ENCODE data around the gene QSOX1. TPM values are rescaled to one million over a fixed set of nuclear protein-coding genes. Genes with fewer than 3 reads are reported as not detected.

QSOX1 gene
- total RNA-seq, 1 donor from 2014 or later: 46.3 TPM

DNA sequence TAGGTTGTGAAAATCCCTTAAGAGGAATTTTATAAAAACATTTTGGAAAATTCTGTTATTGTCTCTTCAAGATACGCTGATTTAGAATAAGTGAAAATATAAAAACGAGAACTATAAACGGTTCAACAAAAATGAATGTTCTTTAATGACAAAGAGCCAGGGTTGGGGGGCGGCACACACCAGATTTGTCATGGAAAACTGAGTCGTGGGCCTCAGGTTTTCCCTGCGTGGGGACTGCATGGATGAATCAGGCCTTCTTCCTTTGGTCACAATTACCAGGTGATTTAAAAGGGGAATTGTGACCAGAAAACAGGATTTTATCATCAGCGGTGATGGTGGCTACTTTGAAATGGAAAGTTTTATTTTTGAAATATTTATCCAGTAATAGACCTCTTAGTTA is 84.0 kb downstream of the QSOX1 start:
- intact Hi-C loops (cut with DNase I): no loop called here
- ATAC-seq (no peak), DNase-seq (ENCODE audit: low spot score) (no peak)

DNA sequence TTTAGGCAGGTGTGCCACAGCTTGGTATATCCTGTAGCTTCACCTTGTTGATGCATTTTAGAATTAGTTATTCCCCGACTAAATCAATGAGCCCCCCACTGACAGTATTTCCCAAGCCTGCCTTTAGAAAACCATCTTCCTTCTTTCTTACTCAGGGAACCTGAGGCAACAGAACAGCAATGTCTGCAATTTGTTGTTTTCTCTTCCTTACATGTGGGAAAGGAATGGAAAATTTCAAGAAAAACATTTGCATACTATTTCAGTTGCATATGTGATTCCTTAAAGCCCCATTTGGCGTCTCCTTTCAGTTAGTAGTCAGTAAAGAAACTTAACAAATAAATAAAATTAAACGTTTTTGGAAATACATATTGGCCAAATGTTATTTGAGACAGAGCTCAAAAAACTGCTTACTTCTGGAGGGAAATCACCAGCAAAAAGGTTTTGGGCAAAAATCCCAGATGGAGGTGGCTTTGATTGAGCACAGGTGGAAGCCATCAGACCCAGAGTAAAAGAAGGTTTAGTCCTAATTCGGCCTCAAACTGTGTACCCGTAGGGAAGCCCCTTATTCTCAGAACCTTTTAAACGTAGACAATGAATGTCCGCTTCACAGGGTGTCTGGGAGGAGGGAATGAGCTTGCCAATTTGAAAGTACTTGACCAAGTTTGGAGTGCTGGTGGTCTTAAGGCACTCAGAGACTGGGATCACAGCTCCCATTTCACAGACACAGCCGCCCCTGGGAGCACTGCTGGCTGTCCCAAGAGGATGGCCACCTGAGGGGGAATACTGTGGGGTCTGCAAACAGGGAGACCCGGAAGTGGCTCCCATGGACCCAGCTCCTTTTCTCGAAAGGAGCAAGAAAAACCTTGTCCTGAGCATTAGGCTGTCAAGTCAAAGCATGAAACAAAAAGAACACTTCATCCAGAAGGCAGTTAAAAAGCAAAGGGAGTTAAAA is 84.8 kb downstream of the QSOX1 start:
- intact Hi-C loops (cut with DNase I): no loop called here
- no peak for ATAC-seq
- DNase-seq (ENCODE audit: low spot score): no peak

DNA sequence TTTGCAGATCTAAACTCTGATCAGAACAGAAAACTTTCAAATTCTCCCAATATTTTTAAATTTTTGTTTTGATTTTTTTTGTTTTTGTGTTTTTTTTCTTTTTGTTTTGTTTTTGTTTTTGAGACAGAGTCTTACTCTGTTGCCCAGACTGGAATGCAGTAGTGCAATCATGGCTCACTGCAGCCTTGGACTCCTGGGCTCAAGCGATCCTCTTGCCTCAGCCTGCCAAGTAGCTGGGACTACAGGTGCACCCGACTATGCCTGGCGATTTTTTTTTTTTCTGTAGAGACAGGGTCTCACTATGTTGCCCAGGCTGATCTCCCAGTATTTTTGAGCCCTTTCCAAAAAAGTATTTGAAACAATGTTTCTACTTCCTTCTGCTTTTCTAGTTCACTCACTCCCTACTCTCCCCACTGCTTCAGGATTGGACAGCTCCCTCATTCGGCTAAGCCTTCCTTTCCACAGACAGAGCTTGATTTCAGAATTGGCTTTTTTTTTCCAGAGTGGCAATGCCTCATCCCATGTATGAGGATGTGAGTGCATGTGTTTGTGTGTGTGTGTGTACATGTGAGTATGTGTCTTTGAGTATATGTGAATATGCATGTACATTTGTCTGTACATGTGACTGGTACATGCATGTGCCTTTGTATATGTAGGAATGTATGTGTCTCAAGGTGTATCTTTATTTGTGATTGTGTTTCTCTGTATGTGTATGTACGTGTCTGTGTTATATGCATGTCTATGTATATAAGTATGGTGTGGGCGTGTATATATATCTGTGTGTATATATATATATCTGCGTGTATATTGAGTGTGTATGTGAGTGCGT is 87.3 kb downstream of the QSOX1 start:
- DNase-seq (ENCODE audit: low spot score): no peak
- intact Hi-C loops (cut with DNase I): no loop called here
- ATAC-seq: no peak

DNA sequence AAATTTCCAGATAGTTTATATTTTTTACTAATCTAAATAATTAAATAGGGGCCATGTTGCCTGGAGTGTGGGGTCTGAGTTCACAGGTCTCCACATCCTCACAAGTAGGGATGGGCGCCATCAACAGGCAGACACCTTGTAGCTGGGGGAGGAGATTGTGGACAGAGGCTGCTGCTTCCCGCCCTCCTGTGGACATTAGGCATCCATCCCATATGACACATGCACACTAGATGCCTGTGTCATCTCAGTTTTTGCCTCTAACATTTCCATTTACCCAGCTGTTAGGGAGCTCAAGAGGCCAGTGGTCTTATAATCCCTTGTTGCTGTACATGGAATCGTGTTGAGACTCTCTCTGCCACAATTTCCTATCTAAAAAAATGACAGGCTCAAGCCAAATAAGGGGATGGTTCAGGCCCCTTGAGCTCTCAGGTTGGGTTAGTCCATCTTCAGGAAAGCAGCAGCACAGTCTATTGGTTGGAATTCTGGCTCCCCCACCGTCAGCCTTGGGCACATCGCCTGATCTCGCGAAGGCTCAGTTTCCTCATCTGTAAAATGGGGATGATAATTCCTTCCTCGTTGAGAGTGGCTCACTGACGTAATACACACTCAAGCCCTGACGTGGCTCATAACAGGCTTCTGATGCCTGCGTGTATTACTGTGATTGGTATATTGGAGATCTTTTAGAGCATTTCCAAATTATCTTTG is 89.0 kb downstream of the QSOX1 start:
- intact Hi-C loops (cut with DNase I): no loop called here
- DNase-seq (ENCODE audit: low spot score): no peak

DNA sequence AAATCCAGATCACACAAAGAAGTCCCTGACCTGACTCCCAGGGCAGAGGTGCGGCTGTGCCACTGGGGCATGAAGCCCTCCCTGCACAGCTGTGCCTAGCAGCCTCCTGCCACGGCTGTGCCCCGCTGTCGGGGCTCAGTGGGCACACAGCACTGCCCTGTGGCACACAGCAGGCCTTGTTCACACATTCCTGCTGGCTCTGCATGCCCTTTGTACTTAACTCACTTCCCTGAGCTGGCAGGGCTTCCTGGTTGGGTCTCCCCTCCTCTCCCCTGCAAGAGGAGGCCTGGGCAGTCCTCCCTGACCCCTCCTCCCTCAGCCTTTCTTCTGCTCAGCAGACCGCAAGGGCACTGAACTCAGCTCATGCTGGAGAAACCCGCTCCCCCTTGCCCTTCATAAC is 90.2 kb downstream of the QSOX1 start:
- no peak for DNase-seq (ENCODE audit: low spot score)
- intact Hi-C loops (cut with DNase I): no loop called here
- ATAC-seq: no peak

More for the DNA sequence above, 89.0 kb downstream of the QSOX1 start:
- ATAC-seq: no peak

DNA sequence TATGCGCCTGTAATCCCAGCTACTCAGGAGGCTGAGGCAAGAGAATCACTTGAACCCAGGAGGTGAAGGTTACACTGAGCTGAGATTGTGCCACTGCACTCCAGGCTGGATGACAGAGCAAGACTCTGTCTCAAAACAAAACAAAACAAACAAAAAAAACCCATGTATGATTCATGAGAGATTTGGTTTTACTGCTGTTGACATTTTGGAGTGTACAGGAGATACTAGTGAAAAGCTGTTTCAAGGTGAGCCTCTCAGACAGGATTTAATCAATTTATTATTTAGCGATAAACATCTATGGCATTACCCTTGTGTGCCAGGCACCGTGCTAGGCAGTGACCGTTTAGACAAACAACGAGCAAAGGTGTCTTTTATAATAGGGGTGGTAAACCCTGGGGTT is 91.9 kb downstream of the QSOX1 start:
- no peak for DNase-seq (ENCODE audit: low spot score)
- intact Hi-C loops (cut with DNase I): no loop called here
- no peak for ATAC-seq

DNA sequence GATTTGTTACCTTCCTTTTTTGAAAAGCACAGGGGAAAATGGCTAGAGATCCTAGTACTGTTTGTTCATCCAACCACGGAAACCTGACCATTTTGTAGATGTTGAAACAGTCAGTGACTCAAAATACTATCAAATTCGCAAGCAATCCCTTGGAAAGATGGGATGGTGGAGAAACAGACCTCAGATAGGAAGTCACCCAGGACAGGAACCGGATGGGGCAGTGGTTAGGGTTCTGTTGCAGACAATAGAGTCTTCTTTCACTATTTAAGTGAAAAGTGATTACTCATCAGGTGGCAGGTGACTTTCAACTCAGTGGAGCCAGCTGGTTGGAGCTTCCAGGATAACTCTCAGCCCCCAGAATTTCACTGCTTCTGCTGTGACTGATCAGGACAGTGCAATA is 92.4 kb downstream of the QSOX1 start:
- intact Hi-C loops (cut with DNase I): no loop called here
- ATAC-seq (no peak), DNase-seq (ENCODE audit: low spot score) (no peak)

DNA sequence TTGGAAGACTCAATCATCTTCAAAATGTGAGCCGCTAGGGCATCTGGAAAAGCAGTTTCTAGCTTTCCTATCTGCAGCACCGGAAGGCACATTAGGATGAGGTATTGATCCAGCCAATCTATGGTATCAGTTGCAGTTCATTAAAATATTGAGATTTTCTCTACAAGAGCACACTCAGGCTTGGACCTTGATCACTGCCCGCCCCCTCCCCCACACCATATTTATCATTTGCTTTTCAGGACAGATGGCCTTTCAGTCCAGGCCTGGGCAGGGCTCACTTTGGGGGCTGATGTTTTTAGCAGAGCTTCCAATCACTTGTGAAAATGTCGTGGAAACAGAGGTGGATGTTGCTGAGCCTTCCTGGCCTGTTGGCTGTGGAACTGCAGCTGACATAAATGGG is 92.9 kb downstream of the QSOX1 start:
- intact Hi-C loops (cut with DNase I): no loop called here
- DNase-seq (ENCODE audit: low spot score) (no peak), ATAC-seq (no peak)

DNA sequence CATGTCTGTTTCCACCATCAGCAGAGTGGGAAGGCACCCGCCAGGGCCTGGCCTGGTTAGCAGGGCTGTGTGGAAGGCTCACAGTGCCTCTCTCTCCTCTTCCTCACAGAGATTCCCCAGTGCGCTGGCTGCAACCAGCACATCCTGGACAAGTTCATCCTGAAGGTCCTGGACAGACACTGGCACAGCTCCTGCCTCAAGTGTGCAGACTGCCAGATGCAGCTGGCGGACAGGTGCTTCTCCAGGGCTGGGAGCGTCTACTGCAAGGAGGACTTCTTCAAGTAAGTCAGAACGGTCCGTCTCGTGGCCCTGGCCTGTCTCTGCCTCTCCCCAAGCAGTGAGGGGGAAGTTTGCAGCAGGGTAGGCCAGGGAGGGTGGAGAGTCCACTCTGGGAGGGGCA is 93.5 kb downstream of the QSOX1 start:
- intact Hi-C loops (cut with DNase I): no loop called here
- ATAC-seq: no peak

DNA sequence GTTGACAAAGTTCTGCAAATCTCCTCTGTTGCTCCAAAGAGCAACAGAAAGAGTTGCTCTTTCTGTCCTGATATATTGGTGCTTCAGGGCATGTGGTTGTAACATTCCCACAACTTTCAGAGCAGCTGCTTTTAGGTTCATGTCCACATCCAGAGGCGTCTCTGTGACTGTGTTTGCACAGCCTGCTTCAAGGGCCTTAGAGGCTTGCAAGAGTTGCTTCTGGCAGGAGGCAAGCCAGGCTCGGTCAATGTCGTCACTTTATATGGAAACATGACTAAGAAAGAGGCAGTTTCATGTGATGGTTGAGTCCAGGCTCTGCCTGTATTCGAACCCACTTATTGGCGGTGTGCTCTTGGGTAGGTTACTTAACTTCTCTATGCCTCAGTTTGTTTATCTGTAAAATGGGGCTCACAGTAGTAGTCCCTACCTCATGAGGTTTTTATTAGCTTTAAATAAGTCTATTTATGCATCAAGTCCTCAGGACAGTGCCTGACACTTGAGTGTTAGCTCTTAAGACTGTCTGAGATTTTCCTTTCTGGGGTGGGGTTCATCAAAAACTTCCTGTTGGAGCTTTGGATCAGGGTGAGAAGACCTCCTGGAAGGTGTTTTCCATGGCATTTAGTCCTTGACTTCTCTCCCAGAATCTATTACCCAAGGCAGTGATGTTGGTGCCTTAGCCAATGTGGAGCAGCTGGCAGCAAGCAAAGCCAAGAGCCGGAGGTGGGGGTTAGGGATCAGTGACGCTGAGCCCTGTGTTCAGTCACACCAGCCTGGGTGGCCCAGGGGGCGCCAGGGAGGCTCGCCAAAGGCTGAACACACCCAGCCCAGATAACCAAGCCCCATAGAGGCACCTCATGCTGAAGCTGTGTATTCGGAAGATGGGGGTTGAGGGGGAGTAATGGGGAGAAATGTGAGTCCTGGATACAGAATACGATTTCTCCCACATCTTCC is 94.3 kb downstream of the QSOX1 start:
- intact Hi-C loops (cut with DNase I): no loop called here
- ATAC-seq: no peak
- no peak for DNase-seq (ENCODE audit: low spot score)

More for the DNA sequence above, 93.5 kb downstream of the QSOX1 start:
- no peak for DNase-seq (ENCODE audit: low spot score)

DNA sequence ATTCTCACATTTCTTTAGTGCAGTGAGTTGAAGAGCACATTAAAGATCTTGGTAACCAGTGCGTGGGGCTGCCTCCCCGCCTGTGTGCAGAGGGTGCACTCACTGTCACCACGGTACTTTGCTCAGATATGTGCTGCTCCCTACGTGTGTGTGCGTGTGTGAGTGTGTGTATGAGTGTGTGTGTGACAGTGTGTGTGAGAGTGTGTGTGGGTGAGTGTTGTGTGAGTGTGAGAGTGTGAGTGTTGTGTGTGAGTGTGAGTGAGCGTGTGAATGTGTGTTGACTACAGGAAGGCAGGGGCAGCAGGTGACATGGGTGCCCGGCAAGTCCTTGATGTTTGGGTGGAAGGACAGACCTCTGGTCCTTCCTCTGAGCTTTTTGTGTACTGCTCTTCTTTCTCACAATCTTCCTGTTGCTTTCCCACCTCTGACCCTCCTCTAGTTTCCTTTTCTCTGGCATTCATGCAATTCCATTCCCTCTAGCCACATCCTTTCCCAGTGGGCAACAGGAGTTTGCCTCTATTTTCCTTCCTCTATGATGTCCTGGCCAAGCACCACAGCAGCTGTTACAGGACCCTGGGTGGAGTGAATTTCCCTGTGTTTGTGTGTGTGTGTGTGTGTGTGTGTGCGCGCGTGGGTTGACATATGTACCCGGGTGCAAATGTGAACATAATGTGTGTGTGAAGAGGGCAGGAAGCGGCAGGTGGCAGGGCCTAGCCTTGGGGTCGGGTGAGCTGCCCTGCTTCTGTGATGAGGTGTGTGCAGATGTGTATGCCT is 95.2 kb downstream of the QSOX1 start:
- DNase-seq (ENCODE audit: low spot score) (no peak), ATAC-seq (no peak)
- intact Hi-C loops (cut with DNase I): no loop called here

DNA sequence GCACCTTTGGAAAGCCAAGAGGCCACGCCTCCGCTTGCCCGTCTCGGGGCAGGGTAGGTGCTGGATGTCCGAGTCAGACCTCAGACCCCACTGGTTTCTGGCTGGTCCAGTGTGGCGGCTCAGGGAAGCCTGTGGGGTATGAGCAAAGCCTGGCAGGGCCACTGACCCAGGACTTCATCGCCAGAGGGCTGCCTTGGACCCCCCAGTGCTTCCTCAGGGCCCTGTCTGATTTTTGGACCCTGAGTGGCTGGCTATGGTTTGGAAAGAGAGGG is 95.8 kb downstream of the QSOX1 start:
- no peak for ATAC-seq
- intact Hi-C loops (cut with DNase I): no loop called here
- DNase-seq (ENCODE audit: low spot score): no peak

DNA sequence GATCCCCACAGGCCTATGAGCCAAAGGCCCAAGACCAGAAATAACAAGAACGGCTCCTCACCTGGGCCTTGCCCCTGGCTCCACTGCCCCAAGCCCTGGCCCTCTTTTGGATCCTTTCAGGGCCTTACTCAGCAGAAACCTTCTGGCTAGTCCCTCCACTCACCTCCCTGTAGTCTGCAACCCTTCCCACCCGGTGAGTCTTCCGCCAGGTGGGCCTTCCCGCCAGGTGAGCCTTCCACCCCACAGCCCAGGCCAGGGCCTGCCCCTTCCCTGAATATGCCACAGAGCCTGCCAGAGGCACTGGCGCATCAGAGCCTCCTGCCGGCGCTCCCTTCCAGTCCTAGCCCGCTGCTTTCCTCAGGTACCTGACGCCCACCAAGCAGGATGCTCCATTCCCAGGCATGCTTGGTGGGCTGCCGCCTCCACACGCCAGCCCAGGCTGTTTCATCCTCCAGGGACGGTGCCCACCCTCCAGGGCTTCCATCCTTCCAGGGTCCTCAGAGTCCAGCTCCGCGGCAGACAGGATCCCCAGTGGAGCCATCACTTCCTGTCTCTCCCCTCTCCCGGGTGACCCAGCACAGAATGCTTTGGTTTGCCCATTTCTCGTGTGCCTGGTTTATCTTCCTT is 96.3 kb downstream of the QSOX1 start:
- intact Hi-C loops (cut with DNase I): no loop called here
- DNase-seq (ENCODE audit: low spot score) (no peak), ATAC-seq (no peak)

DNA sequence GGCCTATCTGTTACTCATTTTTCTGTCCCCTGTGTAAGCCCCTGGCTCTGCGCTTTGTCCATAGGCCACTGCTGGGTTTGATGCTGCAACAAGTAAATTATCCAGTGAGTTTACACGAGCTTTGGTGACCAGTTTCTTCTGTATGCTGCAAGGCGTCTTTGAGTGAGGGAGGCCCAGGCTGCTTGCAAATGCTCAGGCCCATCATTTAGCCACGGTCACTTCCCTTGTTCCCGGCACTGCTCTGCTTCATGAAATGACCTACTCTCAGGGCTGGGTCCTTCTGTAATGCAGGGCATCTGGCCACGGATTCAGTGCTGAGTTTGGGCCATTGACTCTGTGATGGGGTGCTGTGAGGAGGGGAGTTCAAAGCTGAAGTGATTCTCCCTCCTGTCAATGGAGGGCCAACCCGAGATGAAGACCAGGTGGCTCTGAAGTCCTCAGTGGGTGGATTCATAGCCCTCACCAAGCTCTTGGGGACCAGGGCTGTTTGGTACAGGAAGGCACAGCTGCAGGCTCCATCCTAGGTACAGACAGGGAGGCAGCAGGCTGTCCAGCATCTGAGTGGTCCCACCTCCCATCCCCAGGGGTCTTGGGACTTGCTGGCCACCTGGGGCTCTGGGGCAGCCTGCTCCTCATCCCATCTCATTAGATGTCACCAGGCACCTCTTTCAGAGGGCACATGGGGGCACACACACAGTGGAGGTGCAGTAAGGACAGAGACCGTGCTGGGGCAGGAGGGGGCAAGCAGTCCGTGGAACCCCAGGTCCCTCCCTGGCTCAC is 97.0 kb downstream of the QSOX1 start:
- intact Hi-C loops (cut with DNase I): no loop called here
- DNase-seq (ENCODE audit: low spot score): no peak
- ATAC-seq: no peak

DNA sequence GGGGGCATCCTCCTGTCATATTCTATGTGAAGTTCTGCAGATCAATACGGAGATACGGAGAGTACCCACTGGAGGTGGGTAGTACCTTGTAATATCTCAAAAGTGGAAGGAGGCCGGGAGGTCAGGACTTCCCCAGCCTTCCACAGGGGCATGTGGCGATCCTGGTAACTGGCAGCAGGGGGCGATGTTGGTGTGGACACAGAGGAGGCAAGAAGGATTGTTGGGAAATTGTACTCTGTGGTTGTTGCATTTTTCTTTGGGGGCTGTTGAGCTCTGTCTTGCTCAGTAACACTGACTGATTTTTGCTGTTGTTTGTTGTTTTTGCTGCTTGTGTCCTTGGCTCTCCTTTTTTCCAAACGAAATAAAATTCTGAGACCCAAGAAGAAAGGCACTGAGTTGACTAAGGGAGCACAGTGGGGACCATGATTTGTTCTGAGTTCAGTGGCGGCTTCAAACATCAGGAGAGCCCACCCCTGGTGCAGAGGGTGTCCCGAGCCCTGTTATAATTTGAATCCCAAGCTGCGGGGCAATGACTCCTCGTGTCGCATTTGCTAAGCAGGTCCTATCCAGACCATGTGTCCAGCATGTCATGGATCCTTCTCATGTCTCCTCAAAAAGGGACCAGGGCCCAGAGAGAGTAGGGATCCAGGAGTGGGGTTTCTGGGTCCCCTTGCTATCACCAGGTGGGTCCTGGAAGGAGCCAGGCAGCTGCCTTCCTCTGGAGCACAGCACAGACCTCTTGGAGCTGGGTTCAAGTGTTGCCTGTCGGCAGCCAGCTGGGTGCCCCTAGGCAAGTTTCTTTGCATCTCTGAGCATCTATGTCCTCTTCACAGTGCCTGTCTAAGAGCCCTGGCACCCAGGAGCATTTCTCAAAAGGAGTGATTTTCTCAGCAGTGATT is 98.2 kb downstream of the QSOX1 start:
- intact Hi-C loops (cut with DNase I): no loop called here
- ATAC-seq: peak; percentile 54
- DNase-seq (ENCODE audit: low spot score): peak; percentile 84

Measured in sciatic nerve (tissue), 2 donors.